Measurements from ENCODE around the gene RCAN2. TPM values are rescaled to one million over a fixed set of nuclear protein-coding genes. Genes with fewer than 3 reads are reported as not detected.

Gene RCAN2
- total and polyA plus RNA-seq, 8 donors: 2.5 to 35.8 (median 3.1) TPM

DNA sequence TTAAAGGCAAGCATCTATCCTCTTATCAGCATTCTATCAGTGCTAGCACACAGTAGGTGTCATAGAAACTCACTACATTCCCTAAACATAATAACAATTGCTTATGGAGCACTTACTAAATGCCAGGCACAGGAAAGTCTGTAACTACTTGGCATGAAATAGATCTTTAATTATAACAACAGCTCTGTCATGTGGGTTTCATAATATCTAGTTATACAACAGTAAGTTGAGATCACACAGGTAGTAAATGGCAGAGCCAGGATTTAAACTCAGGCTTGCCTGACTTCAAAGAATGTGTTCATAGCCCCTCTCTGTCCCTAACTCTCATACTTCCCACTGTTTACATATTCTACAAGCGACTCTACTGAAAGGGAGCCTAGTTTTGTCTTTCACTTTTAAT lies 254.5 kb downstream of the RCAN2 start:
- no peaks in the 10 kb centered on the region for H3K4me1 ChIP-seq
- H3K9me3 ChIP-seq: no peaks in the 10 kb centered on the region
- no peak for DNase-seq
- H3K36me3 ChIP-seq: no peaks in the 10 kb centered on the region
- TF ChIP-seq, protein P1, sequence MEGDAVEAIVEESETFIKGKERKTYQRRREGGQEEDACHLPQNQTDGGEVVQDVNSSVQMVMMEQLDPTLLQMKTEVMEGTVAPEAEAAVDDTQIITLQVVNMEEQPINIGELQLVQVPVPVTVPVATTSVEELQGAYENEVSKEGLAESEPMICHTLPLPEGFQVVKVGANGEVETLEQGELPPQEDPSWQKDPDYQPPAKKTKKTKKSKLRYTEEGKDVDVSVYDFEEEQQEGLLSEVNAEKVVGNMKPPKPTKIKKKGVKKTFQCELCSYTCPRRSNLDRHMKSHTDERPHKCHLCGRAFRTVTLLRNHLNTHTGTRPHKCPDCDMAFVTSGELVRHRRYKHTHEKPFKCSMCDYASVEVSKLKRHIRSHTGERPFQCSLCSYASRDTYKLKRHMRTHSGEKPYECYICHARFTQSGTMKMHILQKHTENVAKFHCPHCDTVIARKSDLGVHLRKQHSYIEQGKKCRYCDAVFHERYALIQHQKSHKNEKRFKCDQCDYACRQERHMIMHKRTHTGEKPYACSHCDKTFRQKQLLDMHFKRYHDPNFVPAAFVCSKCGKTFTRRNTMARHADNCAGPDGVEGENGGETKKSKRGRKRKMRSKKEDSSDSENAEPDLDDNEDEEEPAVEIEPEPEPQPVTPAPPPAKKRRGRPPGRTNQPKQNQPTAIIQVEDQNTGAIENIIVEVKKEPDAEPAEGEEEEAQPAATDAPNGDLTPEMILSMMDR (IDR thresholded peaks at IDR 0.05): no peak
- ATAC-seq: no peak
- H3K4me3 ChIP-seq: no peak overlapping the region
- no peak overlapping the region for H3K27ac ChIP-seq
- intact Hi-C loops (cut with DNase I): no loop called here
- no peaks in the 10 kb centered on the region for H3K27me3 ChIP-seq

DNA sequence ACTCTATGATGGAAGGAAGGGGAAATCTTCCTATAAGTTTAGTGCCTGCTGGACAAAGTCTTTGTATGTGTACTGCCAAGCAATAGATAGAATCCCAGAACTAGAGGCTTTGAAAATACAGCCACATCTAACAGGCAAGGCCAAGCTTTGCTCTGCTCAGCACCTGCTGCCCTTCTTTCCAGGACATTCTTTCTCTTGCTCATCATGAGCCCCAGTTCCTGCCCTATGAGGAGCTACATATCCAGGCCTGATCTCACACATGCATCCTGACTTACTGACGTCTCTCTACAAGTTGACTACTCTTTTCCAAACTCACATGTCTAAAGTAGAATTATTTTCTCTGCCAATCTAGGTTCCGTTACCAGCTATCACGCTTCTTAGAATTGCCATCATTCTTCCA lies 256.0 kb downstream of the RCAN2 start:
- peaks cover 0 to 3% of the 10 kb centered on the region in 2 donors for H3K9me3 ChIP-seq
- TF ChIP-seq, protein P1 (IDR thresholded peaks at IDR 0.05): no peak
- H3K4me3 ChIP-seq: no peak overlapping the region
- ATAC-seq (no peak), DNase-seq (no peak)
- H3K27ac ChIP-seq: no peak overlapping the region
- H3K36me3 ChIP-seq: no peaks in the 10 kb centered on the region
- intact Hi-C loops (cut with DNase I): no loop called here
- no peaks in the 10 kb centered on the region for H3K4me1 ChIP-seq
- H3K27me3 ChIP-seq: no peaks in the 10 kb centered on the region

DNA sequence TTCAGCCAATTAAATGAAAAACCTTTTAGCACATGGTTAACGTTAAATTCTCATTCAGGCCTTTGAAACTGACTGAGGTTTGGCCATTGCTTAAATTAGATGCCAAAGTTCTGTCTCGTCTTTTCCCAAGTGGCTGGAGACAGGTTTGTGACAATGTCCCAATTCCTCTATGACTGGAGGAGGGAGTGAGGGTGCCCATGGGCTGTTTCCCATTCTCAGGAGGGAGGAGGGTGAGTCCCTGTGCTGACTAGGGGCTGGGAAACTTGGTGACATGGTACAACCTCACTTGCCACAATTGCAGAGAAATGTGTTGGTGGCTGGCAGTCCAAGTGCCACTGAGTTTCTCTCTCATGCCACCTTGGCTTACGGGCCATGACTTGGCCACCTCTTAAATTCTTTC lies 256.5 kb downstream of the RCAN2 start:
- TF ChIP-seq, protein P1 (IDR thresholded peaks at IDR 0.05): no peak
- DNase-seq: no peak
- Histone ChIP-seq H3K9me3 (peaks cover 0 to 6% of the 10 kb centered on the region in 2 donors), H3K36me3 (no peaks in the 10 kb centered on the region), H3K27ac (peak overlapping the region in 1 of 2 donors; percentile 27), H3K4me3 (no peak overlapping the region), H3K4me1 (no peaks in the 10 kb centered on the region), H3K27me3 (no peaks in the 10 kb centered on the region)
- intact Hi-C loops (cut with DNase I): no loop called here
- ATAC-seq: no peak

DNA sequence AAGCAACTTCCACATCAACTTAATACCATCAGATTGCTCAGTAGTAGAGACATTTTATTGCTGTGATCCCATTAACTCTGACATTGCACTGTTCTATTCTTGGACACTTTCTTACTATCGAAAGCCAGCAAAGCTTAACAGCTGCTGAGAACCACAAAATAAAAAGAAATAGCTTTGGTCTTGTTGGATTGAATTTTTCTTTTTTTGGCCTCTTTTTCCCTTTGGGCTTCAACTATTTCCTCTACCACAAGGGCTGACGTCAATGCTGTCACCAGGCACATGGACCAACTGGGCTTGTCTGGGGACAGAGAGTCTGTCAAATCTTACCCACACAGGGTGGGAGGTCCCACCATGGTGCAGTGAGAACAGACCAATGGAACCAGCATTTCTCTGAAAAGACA lies 257.1 kb downstream of the RCAN2 start:
- DNase-seq (peak in 1 of 4 donors; percentile 16), ATAC-seq (peak; percentile 29)
- H3K27ac ChIP-seq: peak overlapping the region in 1 of 2 donors; percentile 27
- H3K4me1 ChIP-seq: no peaks in the 10 kb centered on the region
- intact Hi-C loops (cut with DNase I): no loop called here
- H3K27me3 ChIP-seq: no peaks in the 10 kb centered on the region
- peaks cover 0 to 6% of the 10 kb centered on the region in 2 donors for H3K9me3 ChIP-seq
- TF ChIP-seq, protein P1 (IDR thresholded peaks at IDR 0.05): no peak
- no peak overlapping the region for H3K4me3 ChIP-seq
- H3K36me3 ChIP-seq: no peaks in the 10 kb centered on the region

DNA sequence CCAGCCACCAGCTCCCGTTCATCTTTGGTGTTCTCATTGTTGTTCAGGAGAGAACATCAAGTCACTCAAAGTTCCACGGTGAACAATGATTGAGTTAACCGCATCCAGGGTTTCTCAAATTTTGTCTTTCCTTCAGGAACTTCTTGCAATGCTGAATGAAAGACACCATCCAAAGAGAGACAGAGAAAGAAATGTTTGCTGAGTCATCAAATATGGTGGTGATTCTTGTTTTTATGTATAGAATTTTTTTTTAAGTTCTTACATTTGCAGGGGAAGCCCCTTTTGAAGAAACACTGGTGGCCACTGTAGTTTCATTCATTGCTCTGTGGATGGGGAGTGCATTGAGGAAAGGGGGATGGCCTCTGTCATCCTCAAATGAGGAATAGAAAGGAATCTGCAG lies 258.1 kb downstream of the RCAN2 start:
- ATAC-seq (no peak), DNase-seq (no peak)
- H3K4me1 ChIP-seq: no peaks in the 10 kb centered on the region
- H3K36me3 ChIP-seq: no peaks in the 10 kb centered on the region
- H3K4me3 ChIP-seq: no peak overlapping the region
- intact Hi-C loops (cut with DNase I): no loop called here
- TF ChIP-seq, protein P1 (IDR thresholded peaks at IDR 0.05): no peak
- H3K9me3 ChIP-seq: peaks cover 0 to 6% of the 10 kb centered on the region in 2 donors
- H3K27ac ChIP-seq: no peak overlapping the region
- no peaks in the 10 kb centered on the region for H3K27me3 ChIP-seq
